IPS-18a (cell line): ENCODE measurements around the gene BORCS8.

Source experiments
- H3K27ac ChIP-seq: one replicate; pipeline ENCODE4 v1.5.1; 2013; ENCODE audit warnings: low read length
- H3K27me3 ChIP-seq: one replicate; pipeline ENCODE4 v1.6.1; 2013; ENCODE audit warnings: mild to moderate bottlenecking, low read length; ENCODE audit not compliant: control insufficient read depth, insufficient read depth
- H3K36me3 ChIP-seq: one replicate; pipeline ENCODE4 v1.6.1; 2013; ENCODE audit warnings: low read depth, low read length; ENCODE audit not compliant: control insufficient read depth
- H3K4me1 ChIP-seq: one replicate; pipeline ENCODE4 v1.6.1; 2013; ENCODE audit warnings: low read depth, low read length; ENCODE audit not compliant: control insufficient read depth
- H3K4me3 ChIP-seq: one replicate; pipeline ENCODE4 v1.5.1; 2013; ENCODE audit warnings: low read length
- H3K9ac ChIP-seq: one replicate; pipeline ENCODE4 v1.6.1; 2013; ENCODE audit warnings: mild to moderate bottlenecking, low read length, moderate library complexity
- H3K9me3 ChIP-seq: one replicate; pipeline ENCODE4 v1.6.1; 2013; ENCODE audit warnings: low read depth, low read length; ENCODE audit not compliant: control insufficient read depth

BORCS8 gene

GRCh38 chr19:19213426-19214158 lies 21.6 kb upstream of the BORCS8 start:
- H3K36me3 ChIP-seq = no peaks in the 10 kb centered on the region
- H3K4me1 ChIP-seq = no peaks in the 10 kb centered on the region
- H3K9me3 ChIP-seq = no peaks in the 10 kb centered on the region
- no peak overlapping the region for H3K4me3 ChIP-seq
- no peak overlapping the region for H3K9ac ChIP-seq
- no peak overlapping the region for H3K27ac ChIP-seq
- H3K27me3 ChIP-seq = peaks cover 67% of the 10 kb centered on the region

GRCh38 chr19:19212916-19213315 lies 21.0 kb upstream of the BORCS8 start:
- no peak overlapping the region for H3K4me3 ChIP-seq
- peaks cover 68% of the 10 kb centered on the region for H3K27me3 ChIP-seq
- no peaks in the 10 kb centered on the region for H3K36me3 ChIP-seq
- no peak overlapping the region for H3K9ac ChIP-seq
- H3K9me3 ChIP-seq = no peaks in the 10 kb centered on the region
- H3K4me1 ChIP-seq = no peaks in the 10 kb centered on the region
- H3K27ac ChIP-seq = no peak overlapping the region

GRCh38 chr19:19211499-19212420 lies 19.8 kb upstream of the BORCS8 start, which contains the start of gene NCAN:
NCAN (plus strand) TSS chr19:19211958; CDS start chr19:19216954, 4,996 bp downstream.
- no peak within 1 kb of the TSS for H3K9ac ChIP-seq
- H3K4me3 ChIP-seq = peak within 1 kb of the TSS; percentile 32
- H3K36me3 ChIP-seq = no peaks in the 10 kb centered on the region
- H3K9me3 ChIP-seq = no peaks in the 10 kb centered on the region
- H3K27ac ChIP-seq = no peak within 1 kb of the TSS
- no peaks in the 10 kb centered on the region for H3K4me1 ChIP-seq
- peaks cover 79% of the 10 kb centered on the region for H3K27me3 ChIP-seq

GRCh38 chr19:19209372-19209771 lies 17.4 kb upstream of the BORCS8 start:
- Histone ChIP-seq H3K9ac (no peak overlapping the region), H3K36me3 (no peaks in the 10 kb centered on the region), H3K27me3 (peaks cover 92% of the 10 kb centered on the region), H3K4me1 (no peaks in the 10 kb centered on the region), H3K27ac (no peak overlapping the region), H3K9me3 (no peaks in the 10 kb centered on the region), H3K4me3 (no peak overlapping the region)

GRCh38 chr19:19207637-19208572 lies 16.0 kb upstream of the BORCS8 start:
- Histone ChIP-seq H3K9me3 (no peaks in the 10 kb centered on the region), H3K27ac (no peak overlapping the region), H3K4me3 (no peak overlapping the region), H3K36me3 (no peaks in the 10 kb centered on the region), H3K27me3 (peaks cover 83% of the 10 kb centered on the region), H3K9ac (no peak overlapping the region), H3K4me1 (no peaks in the 10 kb centered on the region)

GRCh38 chr19:19206938-19207337 lies 15.0 kb upstream of the BORCS8 start:
- Histone ChIP-seq H3K9me3 (no peaks in the 10 kb centered on the region), H3K27me3 (peaks cover 73% of the 10 kb centered on the region), H3K4me3 (no peak overlapping the region), H3K9ac (no peak overlapping the region), H3K27ac (no peak overlapping the region), H3K4me1 (peaks cover 7% of the 10 kb centered on the region), H3K36me3 (no peaks in the 10 kb centered on the region)

GRCh38 chr19:19205416-19206410 lies 13.8 kb upstream of the BORCS8 start:
- no peaks in the 10 kb centered on the region for H3K36me3 ChIP-seq
- no peak overlapping the region for H3K27ac ChIP-seq
- no peak overlapping the region for H3K4me3 ChIP-seq
- peaks cover 7% of the 10 kb centered on the region for H3K4me1 ChIP-seq
- H3K9me3 ChIP-seq = no peaks in the 10 kb centered on the region
- H3K9ac ChIP-seq = no peak overlapping the region
- H3K27me3 ChIP-seq = peaks cover 61% of the 10 kb centered on the region

- Histone ChIP-seq H3K4me1 (peaks cover 7% of the 10 kb centered on the region), H3K36me3 (peaks cover 1% of the 10 kb centered on the region), H3K27ac (no peak overlapping the region), H3K9me3 (no peaks in the 10 kb centered on the region), H3K9ac (no peak overlapping the region), H3K27me3 (peaks cover 46% of the 10 kb centered on the region), H3K4me3 (no peak overlapping the region)
Measured at GRCh38 chr19:19204181-19204580, 12.2 kb upstream of the BORCS8 start.

GRCh38 chr19:19203012-19203856 lies 11.3 kb upstream of the BORCS8 start, which contains the start of gene NR2C2AP:
NR2C2AP (minus strand) TSS chr19:19203414; CDS start chr19:19203060, 354 bp downstream.
- H3K4me1 ChIP-seq = peaks cover 7% of the 10 kb centered on the region
- peaks cover 41% of the 10 kb centered on the region for H3K27me3 ChIP-seq
- H3K27ac ChIP-seq = no peak within 1 kb of the TSS

GRCh38 chr19:19202707-19203011 lies 10.7 kb upstream of the BORCS8 start:
- H3K27me3 ChIP-seq = peaks cover 38% of the 10 kb centered on the region
- peak overlapping the region; percentile 79 for H3K9ac ChIP-seq
- H3K36me3 ChIP-seq = peaks cover 14% of the 10 kb centered on the region
- peak overlapping the region; percentile 80 for H3K4me3 ChIP-seq
- no peak overlapping the region for H3K27ac ChIP-seq
- peaks cover 7% of the 10 kb centered on the region for H3K4me1 ChIP-seq
- no peaks in the 10 kb centered on the region for H3K9me3 ChIP-seq

More at GRCh38 chr19:19203012-19203856, 11.3 kb upstream of the BORCS8 start, which contains the start of gene NR2C2AP:
- no peaks in the 10 kb centered on the region for H3K9me3 ChIP-seq
- peak within 1 kb of the TSS; percentile 79 for H3K9ac ChIP-seq
- H3K36me3 ChIP-seq = peaks cover 10% of the 10 kb centered on the region
- peak within 1 kb of the TSS; percentile 80 for H3K4me3 ChIP-seq
